HL-60 (cell line): ENCODE data around the gene LCN6.

ENCODE experiments used
- GABPA ChIP-seq: IDR thresholded peaks from 2 replicates; pipeline ENCODE4 v1.6.1; 2012; ENCODE audit warnings: low read depth
- POLR2AphosphoS5 ChIP-seq: IDR thresholded peaks from 2 replicates; pipeline ENCODE4 v1.6.1; 2012; ENCODE audit warnings: low read depth
- SPI1 ChIP-seq: IDR thresholded peaks from 2 replicates; pipeline ENCODE4 v1.6.1; 2012; ENCODE audit warnings: low read depth, mild to moderate bottlenecking, borderline replicate concordance
- TF ChIP-seq, protein P1 (sequence below): IDR thresholded peaks from one replicate; pipeline ENCODE4 v1.5.1; 2011; ENCODE audit warnings: low read length, control low read depth, inconsistent platforms; ENCODE audit not compliant: insufficient read depth
- TF ChIP-seq, protein P2 (sequence below): IDR thresholded peaks from 2 replicates; pipeline ENCODE4 v1.6.1; 2012; ENCODE audit warnings: low read depth; ENCODE audit not compliant: insufficient replicate concordance

DNA sequence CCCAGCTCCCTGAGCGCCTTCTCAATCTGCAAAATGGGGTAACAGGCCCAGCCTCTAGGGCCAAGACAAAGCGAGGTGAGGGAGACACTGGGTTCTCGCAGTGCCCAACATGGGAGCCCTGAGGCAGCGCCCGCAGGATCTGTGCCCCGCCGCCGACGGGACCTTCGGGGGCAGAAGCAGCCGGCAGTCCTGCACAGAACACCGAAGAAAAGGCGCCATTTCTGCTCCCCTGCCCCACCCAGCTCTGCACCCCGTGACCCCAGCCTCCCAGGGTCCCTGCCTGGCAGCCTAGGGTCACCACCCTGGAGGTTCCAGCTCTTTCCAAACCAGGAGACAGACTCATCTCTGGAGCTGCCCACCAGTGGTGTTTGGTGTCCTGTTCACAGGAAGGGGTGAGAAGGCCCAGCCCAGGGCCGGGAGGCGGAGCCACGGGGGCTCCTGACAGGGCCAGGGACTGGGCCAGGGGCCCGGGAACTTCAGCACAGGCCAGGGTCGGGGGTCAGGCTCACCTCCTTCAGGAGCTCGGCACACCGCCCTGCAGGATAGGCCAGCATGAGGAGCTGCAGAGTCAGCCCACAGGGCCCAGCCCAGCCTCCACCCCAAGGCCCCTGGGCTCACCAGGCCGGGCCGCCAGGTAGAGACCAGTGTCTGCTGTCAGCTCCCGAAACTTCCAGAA lies 6.4 kb upstream of the LCN6 start:
- TF ChIP-seq POLR2AphosphoS5 (no peak), GABPA (no peak), SPI1 (no peak)
- TF ChIP-seq, protein P1, sequence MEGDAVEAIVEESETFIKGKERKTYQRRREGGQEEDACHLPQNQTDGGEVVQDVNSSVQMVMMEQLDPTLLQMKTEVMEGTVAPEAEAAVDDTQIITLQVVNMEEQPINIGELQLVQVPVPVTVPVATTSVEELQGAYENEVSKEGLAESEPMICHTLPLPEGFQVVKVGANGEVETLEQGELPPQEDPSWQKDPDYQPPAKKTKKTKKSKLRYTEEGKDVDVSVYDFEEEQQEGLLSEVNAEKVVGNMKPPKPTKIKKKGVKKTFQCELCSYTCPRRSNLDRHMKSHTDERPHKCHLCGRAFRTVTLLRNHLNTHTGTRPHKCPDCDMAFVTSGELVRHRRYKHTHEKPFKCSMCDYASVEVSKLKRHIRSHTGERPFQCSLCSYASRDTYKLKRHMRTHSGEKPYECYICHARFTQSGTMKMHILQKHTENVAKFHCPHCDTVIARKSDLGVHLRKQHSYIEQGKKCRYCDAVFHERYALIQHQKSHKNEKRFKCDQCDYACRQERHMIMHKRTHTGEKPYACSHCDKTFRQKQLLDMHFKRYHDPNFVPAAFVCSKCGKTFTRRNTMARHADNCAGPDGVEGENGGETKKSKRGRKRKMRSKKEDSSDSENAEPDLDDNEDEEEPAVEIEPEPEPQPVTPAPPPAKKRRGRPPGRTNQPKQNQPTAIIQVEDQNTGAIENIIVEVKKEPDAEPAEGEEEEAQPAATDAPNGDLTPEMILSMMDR: no peak
- TF ChIP-seq, protein P2, sequence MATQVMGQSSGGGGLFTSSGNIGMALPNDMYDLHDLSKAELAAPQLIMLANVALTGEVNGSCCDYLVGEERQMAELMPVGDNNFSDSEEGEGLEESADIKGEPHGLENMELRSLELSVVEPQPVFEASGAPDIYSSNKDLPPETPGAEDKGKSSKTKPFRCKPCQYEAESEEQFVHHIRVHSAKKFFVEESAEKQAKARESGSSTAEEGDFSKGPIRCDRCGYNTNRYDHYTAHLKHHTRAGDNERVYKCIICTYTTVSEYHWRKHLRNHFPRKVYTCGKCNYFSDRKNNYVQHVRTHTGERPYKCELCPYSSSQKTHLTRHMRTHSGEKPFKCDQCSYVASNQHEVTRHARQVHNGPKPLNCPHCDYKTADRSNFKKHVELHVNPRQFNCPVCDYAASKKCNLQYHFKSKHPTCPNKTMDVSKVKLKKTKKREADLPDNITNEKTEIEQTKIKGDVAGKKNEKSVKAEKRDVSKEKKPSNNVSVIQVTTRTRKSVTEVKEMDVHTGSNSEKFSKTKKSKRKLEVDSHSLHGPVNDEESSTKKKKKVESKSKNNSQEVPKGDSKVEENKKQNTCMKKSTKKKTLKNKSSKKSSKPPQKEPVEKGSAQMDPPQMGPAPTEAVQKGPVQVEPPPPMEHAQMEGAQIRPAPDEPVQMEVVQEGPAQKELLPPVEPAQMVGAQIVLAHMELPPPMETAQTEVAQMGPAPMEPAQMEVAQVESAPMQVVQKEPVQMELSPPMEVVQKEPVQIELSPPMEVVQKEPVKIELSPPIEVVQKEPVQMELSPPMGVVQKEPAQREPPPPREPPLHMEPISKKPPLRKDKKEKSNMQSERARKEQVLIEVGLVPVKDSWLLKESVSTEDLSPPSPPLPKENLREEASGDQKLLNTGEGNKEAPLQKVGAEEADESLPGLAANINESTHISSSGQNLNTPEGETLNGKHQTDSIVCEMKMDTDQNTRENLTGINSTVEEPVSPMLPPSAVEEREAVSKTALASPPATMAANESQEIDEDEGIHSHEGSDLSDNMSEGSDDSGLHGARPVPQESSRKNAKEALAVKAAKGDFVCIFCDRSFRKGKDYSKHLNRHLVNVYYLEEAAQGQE: no peak
